A375 (cell line): ENCODE data around the gene ANKRD40CL. TPM values are rescaled to one million over a fixed set of nuclear protein-coding genes. Genes with fewer than 3 reads are reported as not detected.

Experiments
- small RNA-seq: library from RNA; depleted of rRNA; stranded (forward); fragments of <200 nt; gene quantifications from one replicate; pipeline ENCODE3, GENCODE V24; 2014
- total RNA-seq: library from RNA; depleted of rRNA; stranded (reverse); fragments of >200 nt; shearing (Covaris generic); gene quantifications from 2 replicates; pipeline ENCODE4 v1.2.3, GENCODE V29; 2014; rRNA removed

Gene ANKRD40CL, protein sequence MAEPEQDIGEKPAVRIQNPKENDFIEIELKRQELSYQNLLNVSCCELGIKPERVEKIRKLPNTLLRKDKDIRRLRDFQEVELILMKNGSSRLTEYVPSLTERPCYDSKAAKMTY
- not detected in 2 replicates for total RNA-seq

GRCh38 chr17:50767446-50767845 lies at the start of gene ANKRD40CL:
Gene ANKRD40CL, minus strand, starts transcription at chr17:50767518. Its CDS starts 605 bp downstream, at chr17:50766913.

GRCh38 chr17:50719144-50719923 lies 48.0 kb downstream of the ANKRD40CL start, which contains the start of gene LUC7L3:
Gene LUC7L3, plus strand, starts transcription at chr17:50719603. Its CDS starts 130 bp downstream, at chr17:50719733.

Small RNA genes lying within 50 kb of the gene (small RNA-seq; reads per million reads assigned to genes)
- gene AC005921.1: not detected
- not detected for gene MIR8059

Other genes with a start within 250 kb of the ANKRD40CL start
- gene EPN3, start 234.8 kb downstream of the ANKRD40CL start, total RNA-seq: not detected in 2 replicates
- gene SPATA20, start 220.3 kb downstream of the ANKRD40CL start, total RNA-seq: 59.5 and 65.7 TPM in 2 replicates
- 0.05 and 0.08 TPM in 2 replicates for gene CACNA1G, start 206.8 kb downstream of the ANKRD40CL start, total RNA-seq
- 22.4 and 22.9 TPM in 2 replicates for gene ABCC3, start 132.6 kb downstream of the ANKRD40CL start, total RNA-seq
- gene ANKRD40, start 59.6 kb downstream of the ANKRD40CL start, total RNA-seq: 27.5 and 32.4 TPM in 2 replicates
- gene LUC7L3, start 47.9 kb downstream of the ANKRD40CL start, total RNA-seq: 90.8 and 97.7 TPM in 2 replicates
- not detected in 2 replicates for gene WFIKKN2, start 68.1 kb upstream of the ANKRD40CL start, total RNA-seq
- 5.0 and 8.8 TPM in 2 replicates for gene TOB1, start 98.8 kb upstream of the ANKRD40CL start, total RNA-seq